ENCODE data around the gene SCNN1A.

SCNN1A gene

GRCh38 chr12:6355491-6356373, 19.6 kb downstream of the SCNN1A start:
- H3K27ac ChIP-seq (ENCODE audit: low read depth, low read length, poor library complexity, severe bottlenecking), result no peak overlapping the region
- H3K4me1 ChIP-seq (ENCODE audit: insufficient read depth, low read length, severe bottlenecking), result no peaks in the 10 kb centered on the region
- TF ChIP-seq CTCF (IDR thresholded peaks at IDR 0.05; ENCODE audit: low read length), result peak; percentile 14; the same call in 1 of the 2 replicates
- no peak for TF ChIP-seq EZH2 (IDR thresholded peaks at IDR 0.05; ENCODE audit: borderline replicate concordance, low read length)
- H3K4me2 ChIP-seq (ENCODE audit: low read length), result no peak overlapping the region
- H3F3A ChIP-seq (ENCODE audit: insufficient read depth, low read length), result no peaks in the 10 kb centered on the region
- H3K9me3 ChIP-seq (ENCODE audit: low read length), result no peaks in the 10 kb centered on the region
- H2AFZ ChIP-seq (ENCODE audit: low read length), result no peak overlapping the region
- H3K36me3 ChIP-seq (ENCODE audit: insufficient read depth, low read length), result no peaks in the 10 kb centered on the region
- no peak overlapping the region for H3K9ac ChIP-seq (ENCODE audit: low read length)
- no peaks in the 10 kb centered on the region for H3K79me2 ChIP-seq (ENCODE audit: insufficient read depth, low read length)
- H4K20me1 ChIP-seq (ENCODE audit: insufficient read depth, low read length), result no peaks in the 10 kb centered on the region
- no peak overlapping the region for H3K4me3 ChIP-seq (ENCODE audit: low read depth, low read length, poor library complexity, severe bottlenecking)
- no peaks in the 10 kb centered on the region for H3K9me2 ChIP-seq (ENCODE audit: low read depth, low read length)
- H3K27me3 ChIP-seq (ENCODE audit: insufficient read depth, low read length), result no peaks in the 10 kb centered on the region

GRCh38 chr12:6354495-6355393, 20.6 kb downstream of the SCNN1A start:
- H3K36me3 ChIP-seq (ENCODE audit: insufficient read depth, low read length), result no peaks in the 10 kb centered on the region
- no peaks in the 10 kb centered on the region for H3F3A ChIP-seq (ENCODE audit: insufficient read depth, low read length)
- no peaks in the 10 kb centered on the region for H3K9me3 ChIP-seq (ENCODE audit: low read length)
- H4K20me1 ChIP-seq (ENCODE audit: insufficient read depth, low read length), result no peaks in the 10 kb centered on the region
- H3K27me3 ChIP-seq (ENCODE audit: insufficient read depth, low read length), result no peaks in the 10 kb centered on the region
- H3K9me2 ChIP-seq (ENCODE audit: low read depth, low read length), result no peaks in the 10 kb centered on the region
- no peak for TF ChIP-seq EZH2 (IDR thresholded peaks at IDR 0.05; ENCODE audit: borderline replicate concordance, low read length)
- TF ChIP-seq CTCF (IDR thresholded peaks at IDR 0.05; ENCODE audit: low read length), result no peak
- H2AFZ ChIP-seq (ENCODE audit: low read length), result no peak overlapping the region
- H3K4me3 ChIP-seq (ENCODE audit: low read depth, low read length, poor library complexity, severe bottlenecking), result no peak overlapping the region
- H3K27ac ChIP-seq (ENCODE audit: low read depth, low read length, poor library complexity, severe bottlenecking), result no peak overlapping the region
- no peaks in the 10 kb centered on the region for H3K4me1 ChIP-seq (ENCODE audit: insufficient read depth, low read length, severe bottlenecking)
- no peak overlapping the region for H3K9ac ChIP-seq (ENCODE audit: low read length)
- no peak overlapping the region for H3K4me2 ChIP-seq (ENCODE audit: low read length)
- no peaks in the 10 kb centered on the region for H3K79me2 ChIP-seq (ENCODE audit: insufficient read depth, low read length)

GRCh38 chr12:6352193-6353173, 22.9 kb downstream of the SCNN1A start:
- Histone ChIP-seq H3K79me2 (ENCODE audit: insufficient read depth, low read length) (no peaks in the 10 kb centered on the region), H3K4me3 (ENCODE audit: low read depth, low read length, poor library complexity, severe bottlenecking) (no peak overlapping the region), H4K20me1 (ENCODE audit: insufficient read depth, low read length) (no peaks in the 10 kb centered on the region), H3K4me1 (ENCODE audit: insufficient read depth, low read length, severe bottlenecking) (no peaks in the 10 kb centered on the region), H3K27me3 (ENCODE audit: insufficient read depth, low read length) (no peaks in the 10 kb centered on the region), H2AFZ (ENCODE audit: low read length) (no peak overlapping the region), H3K9me2 (ENCODE audit: low read depth, low read length) (no peaks in the 10 kb centered on the region), H3K9me3 (ENCODE audit: low read length) (no peaks in the 10 kb centered on the region), H3K27ac (ENCODE audit: low read depth, low read length, poor library complexity, severe bottlenecking) (no peak overlapping the region), H3F3A (ENCODE audit: insufficient read depth, low read length) (no peaks in the 10 kb centered on the region), H3K9ac (ENCODE audit: low read length) (no peak overlapping the region), H3K4me2 (ENCODE audit: low read length) (no peak overlapping the region), H3K36me3 (ENCODE audit: insufficient read depth, low read length) (no peaks in the 10 kb centered on the region)
- TF ChIP-seq EZH2 (IDR thresholded peaks at IDR 0.05; ENCODE audit: borderline replicate concordance, low read length), result no peak
- TF ChIP-seq CTCF (IDR thresholded peaks at IDR 0.05; ENCODE audit: low read length), result no peak

Measured in OCI-LY1 (cell line).